SK-N-SH (cell line): ENCODE results near the gene AK5.

Source experiments
- CTCF ChIP-seq: fragments of 200-600 bp; sonication (generic); IDR thresholded peaks from 2 replicates; pipeline ENCODE4 v1.6.1; 2017; ENCODE audit warnings: antibody characterized with exemption, mild to moderate bottlenecking, moderate library complexity
- EZH2phosphoT487 ChIP-seq: fragments of 200-600 bp; sonication (generic); IDR thresholded peaks from 2 replicates; pipeline ENCODE4 v1.6.1; 2017; ENCODE audit warnings: low read depth, mixed run types, mild to moderate bottlenecking, antibody characterized with exemption, moderate library complexity, borderline replicate concordance
- FOXJ3 ChIP-seq: sonication (generic); formaldehyde crosslinking; IDR thresholded peaks from 2 replicates; pipeline ENCODE4 v1.5.1; 2020; ENCODE audit warnings: mild to moderate bottlenecking, missing genetic modification reagents
- FOXM1 ChIP-seq: IDR thresholded peaks from 2 replicates; pipeline ENCODE4 v1.4.0; 2012; ENCODE audit warnings: low read depth, mild to moderate bottlenecking
- JUND ChIP-seq: IDR thresholded peaks from 2 replicates; pipeline ENCODE4 v1.4.0; 2012
- MAX ChIP-seq: IDR thresholded peaks from 2 replicates; pipeline ENCODE4 v1.4.0; 2012; ENCODE audit warnings: low read depth
- MEF2A ChIP-seq: IDR thresholded peaks from 2 replicates; pipeline ENCODE4 v1.4.0; 2012; ENCODE audit warnings: low read depth, borderline replicate concordance
- NFIC ChIP-seq: IDR thresholded peaks from 2 replicates; pipeline ENCODE4 v1.4.0; 2012; ENCODE audit warnings: borderline replicate concordance
- NRF1 ChIP-seq: IDR thresholded peaks from 2 replicates; pipeline ENCODE4 v1.6.1; 2012; ENCODE audit warnings: low read depth, mild to moderate bottlenecking, low read length
- REST ChIP-seq: IDR thresholded peaks from 2 replicates; pipeline ENCODE4 v1.6.1; 2012; ENCODE audit warnings: mild to moderate bottlenecking, low read depth, low read length, moderate library complexity
- TEAD4 ChIP-seq: IDR thresholded peaks from 2 replicates; pipeline ENCODE4 v1.4.0; 2012; ENCODE audit warnings: mild to moderate bottlenecking, borderline replicate concordance; ENCODE audit not compliant: insufficient read depth
- YY1 ChIP-seq: IDR thresholded peaks from 2 replicates; pipeline ENCODE4 v1.4.0; 2012; ENCODE audit warnings: low read depth, mild to moderate bottlenecking

DNA sequence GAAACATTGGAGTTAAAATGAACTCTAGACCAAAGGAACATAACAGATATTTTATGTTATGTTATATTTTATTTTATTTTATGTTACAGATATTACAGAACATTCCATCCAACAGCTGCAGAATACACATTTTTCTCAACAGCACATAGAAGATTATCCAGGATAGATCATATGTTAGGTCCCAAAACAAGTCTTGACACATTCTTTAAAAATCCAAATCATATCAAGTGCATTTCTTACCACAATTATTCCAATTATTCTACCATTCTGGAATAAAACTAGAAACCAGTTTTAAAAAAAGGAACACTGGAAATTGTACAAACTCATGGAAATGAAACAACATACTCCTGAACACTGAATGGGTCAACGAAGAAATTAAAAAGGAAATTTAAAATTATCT is 31.7 kb upstream of the AK5 start:
- no peak for TF ChIP-seq NRF1
- TF ChIP-seq CTCF: no peak
- no peak for TF ChIP-seq TEAD4
- TF ChIP-seq NFIC: no peak
- TF ChIP-seq REST: no peak
- TF ChIP-seq YY1: no peak
- TF ChIP-seq MEF2A: no peak
- TF ChIP-seq JUND: no peak
- no peak for TF ChIP-seq MAX
- no peak for TF ChIP-seq FOXM1
- TF ChIP-seq EZH2phosphoT487: no peak
- TF ChIP-seq FOXJ3 (CRISPR knock-in tag): no peak
